GM12878 (cell line): ENCODE data around the gene USP31.

Experiments used
- CTCF ChIP-seq, 3 experiments: IDR thresholded peaks in 2 of 3; conservative IDR thresholded peaks in 1 of 3; 2 replicates each; pipeline ENCODE4 v1.5.1; 2011; ENCODE audit warnings: low read depth in 3 of 3, low read length in 3 of 3, mild to moderate bottlenecking in 3 of 3, control low read depth in 2 of 3, moderate library complexity in 2 of 3, inconsistent platforms in 1 of 3, mixed read lengths in 1 of 3; ENCODE audit not compliant: control insufficient read depth in 2 of 3, insufficient read depth in 1 of 3; ENCODE audit errors: extremely low read depth in 1 of 3
- NR2C2 ChIP-seq: IDR thresholded peaks from 2 replicates; pipeline ENCODE4 v1.6.1; 2011; ENCODE audit warnings: borderline replicate concordance, low read depth; ENCODE audit not compliant: control insufficient read depth, insufficient read length
- POLR2A ChIP-seq: IDR thresholded peaks from 2 replicates; pipeline ENCODE4 v1.6.1; 2011; ENCODE audit warnings: low read depth, mild to moderate bottlenecking, low read length
- POLR2AphosphoS5 ChIP-seq: IDR thresholded peaks from 2 replicates; pipeline ENCODE4 v1.6.1; 2011; ENCODE audit warnings: mild to moderate bottlenecking, low read length, inconsistent platforms

- TF ChIP-seq NR2C2 (no peak), POLR2AphosphoS5 (no peak), CTCF (IDR thresholded peaks at IDR 0.05 in 2 of 3, conservative IDR thresholded peaks at IDR 0.05 in 1 of 3; ENCODE audit: control insufficient read depth in 2 of 3, extremely low read depth in 1 of 3, insufficient read depth in 1 of 3, low read depth in 3 of 3, low read length in 3 of 3) (no peak), POLR2A (no peak)
These were observed 5.9 kb downstream of the USP31 start for GRCh38 chr16:23143391-23143790.
